HG02642 (cell line): Measurements from ENCODE around the gene CASTOR2.
"Not testable (repeated sequence)": the region's sequence is repeated elsewhere in the genome, so short reads cannot be mapped to it uniquely, and the experiment has no call there.

Source experiments
- ATAC-seq: cut with Tn5 transposase; IDR thresholded peaks from one replicate; pipeline ENCODE4 v1.9.1; 2021; ENCODE audit warnings: mild to moderate bottlenecking; ENCODE audit not compliant: unreplicated experiment, poor library complexity

CASTOR2 gene

GRCh38 chr7:74964511-74965119 is at the start of gene CASTOR2:
Gene CASTOR2 (plus strand): TSS chr7:74964705. CDS start chr7:74964986, 281 bp downstream.
- peak; percentile 92 for ATAC-seq

- ATAC-seq: not testable (repeated sequence)
These were observed 42.1 kb upstream of the CASTOR2 start for GRCh38 chr7:74922321-74922890.

GRCh38 chr7:74923644-74924043 is 40.9 kb upstream of the CASTOR2 start:
- ATAC-seq: not testable (repeated sequence)

GRCh38 chr7:74926968-74927367 is 37.5 kb upstream of the CASTOR2 start:
- not testable (repeated sequence) for ATAC-seq

- peak; percentile 34 for ATAC-seq
These were observed 32.8 kb upstream of the CASTOR2 start for GRCh38 chr7:74931563-74932328.

- not testable (repeated sequence) for ATAC-seq
These were observed 25.1 kb upstream of the CASTOR2 start for GRCh38 chr7:74939429-74939828.

- not testable (repeated sequence) for ATAC-seq
These were observed 23.0 kb upstream of the CASTOR2 start for GRCh38 chr7:74941302-74942069.

GRCh38 chr7:74943923-74944322 is 20.6 kb upstream of the CASTOR2 start:
- ATAC-seq: not testable (repeated sequence)

GRCh38 chr7:74947741-74948140 is 16.8 kb upstream of the CASTOR2 start:
- not testable (repeated sequence) for ATAC-seq

- not testable (repeated sequence) for ATAC-seq
These were observed 10.7 kb upstream of the CASTOR2 start for GRCh38 chr7:74953774-74954173.

- not testable (repeated sequence) for ATAC-seq
These were observed 6.2 kb upstream of the CASTOR2 start for GRCh38 chr7:74958328-74958727.

- not testable (repeated sequence) for ATAC-seq
These were observed 598 bp upstream of the CASTOR2 start for GRCh38 chr7:74963704-74964510.

GRCh38 chr7:74966208-74966854 is 1.8 kb downstream of the CASTOR2 start:
- ATAC-seq: not testable (repeated sequence)

GRCh38 chr7:74966909-74967308 is 2.4 kb downstream of the CASTOR2 start:
- not testable (repeated sequence) for ATAC-seq

GRCh38 chr7:74971431-74971830 is 6.9 kb downstream of the CASTOR2 start:
- ATAC-seq: not testable (repeated sequence)

- ATAC-seq: not testable (repeated sequence)
These were observed 7.9 kb downstream of the CASTOR2 start for GRCh38 chr7:74972377-74972776.

GRCh38 chr7:74975959-74976358 is 11.5 kb downstream of the CASTOR2 start:
- ATAC-seq: not testable (repeated sequence)

GRCh38 chr7:74977523-74977922 is 13.0 kb downstream of the CASTOR2 start:
- not testable (repeated sequence) for ATAC-seq

GRCh38 chr7:74988436-74988835 is 23.9 kb downstream of the CASTOR2 start:
- not testable (repeated sequence) for ATAC-seq
